ENCODE measurements around the gene TMEM86B. TPM values are rescaled to one million over a fixed set of nuclear protein-coding genes. Genes with fewer than 3 reads are reported as not detected.

TMEM86B gene
- total RNA-seq, 1 donor from 2014 or later = 14.8 TPM

- ATAC-seq (ENCODE audit: low read depth) (no peak), DNase-seq (no peak)
- H3K4me1 Mint-ChIP-seq = peaks cover 12% of the 10 kb centered on the region
- POLR2A ChIA-PET = no interaction called here
- CTCF ChIA-PET = no interaction called here
- no peak overlapping the region for H3K27ac Mint-ChIP-seq
- H3K4me3 Mint-ChIP-seq = no peak overlapping the region
- peaks cover 13% of the 10 kb centered on the region for H3K36me3 Mint-ChIP-seq (ENCODE audit: low read depth)
- H3K27me3 Mint-ChIP-seq = peaks cover 9% of the 10 kb centered on the region
- TF ChIP-seq CTCF (IDR thresholded peaks at IDR 0.05) = no peak
- H3K9me3 Mint-ChIP-seq = peaks cover 6% of the 10 kb centered on the region
- intact Hi-C loops (cut with micrococcal nuclease) = no loop called here
Observed at GRCh38 chr19:55220525-55220924, 8.0 kb downstream of the TMEM86B start.

GRCh38 chr19:55216461-55217198 lies 11.9 kb downstream of the TMEM86B start:
- DNase-seq (peak; percentile 35), ATAC-seq (ENCODE audit: low read depth) (peak; percentile 72)
- POLR2A ChIA-PET = no interaction called here
- CTCF ChIA-PET = no interaction called here
- peaks cover 11% of the 10 kb centered on the region for H3K4me1 Mint-ChIP-seq
- no peak overlapping the region for H3K27ac Mint-ChIP-seq
- H3K27me3 Mint-ChIP-seq = peaks cover 16% of the 10 kb centered on the region
- no peak overlapping the region for H3K4me3 Mint-ChIP-seq
- peaks cover 14% of the 10 kb centered on the region for H3K9me3 Mint-ChIP-seq
- H3K36me3 Mint-ChIP-seq (ENCODE audit: low read depth) = peaks cover 7% of the 10 kb centered on the region
- TF ChIP-seq CTCF (IDR thresholded peaks at IDR 0.05) = no peak
- intact Hi-C loops (cut with micrococcal nuclease) = loop anchor here (5.0 kb wide), 1 partner anchor 36 kb away; no protein-coding TSS in a partner anchor

- no peak for DNase-seq
- ChIA-PET CTCF (no interaction called here), POLR2A (interaction anchor here (0.6 kb wide), 1 partner anchor 71 kb away, joined by 3 read pairs; no protein-coding TSS in a partner anchor)
- Mint-ChIP-seq H3K9me3 (peaks cover 9% of the 10 kb centered on the region), H3K4me3 (no peak overlapping the region), H3K27ac (no peak overlapping the region), H3K4me1 (peaks cover 11% of the 10 kb centered on the region), H3K27me3 (peaks cover 19% of the 10 kb centered on the region), H3K36me3 (ENCODE audit: low read depth) (peaks cover 3% of the 10 kb centered on the region)
- no peak for TF ChIP-seq CTCF (IDR thresholded peaks at IDR 0.05)
- no peak for ATAC-seq (ENCODE audit: low read depth)
- intact Hi-C loops (cut with micrococcal nuclease) = no loop called here
Observed at GRCh38 chr19:55213547-55213946, 15.0 kb downstream of the TMEM86B start.

- ChIA-PET POLR2A (no interaction called here), CTCF (interaction anchor here (0.8 kb wide), 1 partner anchor 291 kb away, joined by 3 read pairs; no protein-coding TSS in a partner anchor)
- intact Hi-C loops (cut with micrococcal nuclease) = no loop called here
- Mint-ChIP-seq H3K27ac (no peak overlapping the region), H3K4me1 (peaks cover 11% of the 10 kb centered on the region), H3K27me3 (peaks cover 19% of the 10 kb centered on the region), H3K36me3 (ENCODE audit: low read depth) (peaks cover 3% of the 10 kb centered on the region), H3K4me3 (no peak overlapping the region), H3K9me3 (peaks cover 9% of the 10 kb centered on the region)
- TF ChIP-seq CTCF (IDR thresholded peaks at IDR 0.05) = no peak
- peak; percentile 37 for ATAC-seq (ENCODE audit: low read depth)
- no peak for DNase-seq
Observed at GRCh38 chr19:55212447-55212846, 16.1 kb downstream of the TMEM86B start.

- peaks cover 6% of the 10 kb centered on the region for H3K9me3 Mint-ChIP-seq
- ChIA-PET POLR2A (interaction anchor here (1.0 kb wide), 1 partner anchor 50 kb away, joined by 3 read pairs; no protein-coding TSS in a partner anchor), CTCF (no interaction called here)
- H3K27me3 Mint-ChIP-seq = peaks cover 27% of the 10 kb centered on the region
- intact Hi-C loops (cut with micrococcal nuclease) = no loop called here
- no peaks in the 10 kb centered on the region for H3K4me1 Mint-ChIP-seq
- H3K36me3 Mint-ChIP-seq (ENCODE audit: low read depth) = peaks cover 3% of the 10 kb centered on the region
- no peak for TF ChIP-seq CTCF (IDR thresholded peaks at IDR 0.05)
- no peak for DNase-seq
- no peak for ATAC-seq (ENCODE audit: low read depth)
- H3K27ac Mint-ChIP-seq = no peak overlapping the region
- H3K4me3 Mint-ChIP-seq = no peak overlapping the region
Observed at GRCh38 chr19:55209693-55210472, 18.7 kb downstream of the TMEM86B start.

Data from activated B cell treated with CpG ODN at 0.5 μM for 24 hours (primary cell).